Activated T-cell treated with anti-CD3 and anti-CD28 coated beads, Interleukin-2, amount 50 U/mL, for 72 hours (primary cell): Measurements from ENCODE around the gene MCEE. TPM values are rescaled to one million over a fixed set of nuclear protein-coding genes. Genes with fewer than 3 reads are reported as not detected.
"Not testable (repeated sequence)": the region's sequence is repeated elsewhere in the genome, so short reads cannot be mapped to it uniquely, and the experiment has no call there.

Experiments
- ATAC-seq, 2 donors: fragments of 150-1000 bp; cut with Tn5 transposase; replicated peaks in 1 of 2; 2 replicates each; pipeline ENCODE4 v1.10.0; 2021; ENCODE audit warnings: moderate library complexity in 2 of 2, mild to moderate bottlenecking in 1 of 2
- DNase-seq, 2 donors: peaks; one replicate each; pipeline ENCODE4 v3.0.0; 2021 to 2022; ENCODE audit warnings: mixed read lengths in 1 of 2
- H3K27ac Mint-ChIP-seq: one replicate; pipeline ENCODE4 v1.8.0; 2022; ENCODE audit warnings: mild to moderate bottlenecking, moderate library complexity, mixed read lengths
- H3K27me3 Mint-ChIP-seq: one replicate; pipeline ENCODE4 v1.8.0; 2022; ENCODE audit warnings: low read depth, mixed read lengths
- H3K36me3 Mint-ChIP-seq, 2 donors: one replicate each; pipeline ENCODE4 v1.8.0; 2022; ENCODE audit warnings: mixed read lengths in 2 of 2, mild to moderate bottlenecking in 1 of 2; ENCODE audit not compliant: insufficient read depth in 2 of 2
- H3K4me1 Mint-ChIP-seq: one replicate; pipeline ENCODE4 v1.8.0; 2022; ENCODE audit warnings: low read depth, mixed read lengths
- H3K4me3 Mint-ChIP-seq, 2 donors: one replicate each; pipeline ENCODE4 v1.8.0; 2022; ENCODE audit warnings: mild to moderate bottlenecking in 2 of 2, mixed read lengths in 2 of 2, moderate library complexity in 2 of 2
- H3K9me3 Mint-ChIP-seq, 2 donors: one replicate each; pipeline ENCODE4 v1.8.0; 2022; ENCODE audit warnings: mixed read lengths in 2 of 2
- total RNA-seq, 2 donors: library from RNA; stranded (reverse); gene quantifications; one replicate each; pipeline ENCODE4 v1.2.3, GENCODE V29; 2022

MCEE gene
- total RNA-seq, 2 donors from 2014 or later, result 20.8 to 31.8 TPM

- not testable (repeated sequence) for H3K36me3 Mint-ChIP-seq, ATAC-seq, H3K4me3 Mint-ChIP-seq, H3K27ac Mint-ChIP-seq, DNase-seq, H3K9me3 Mint-ChIP-seq
- H3K27me3 Mint-ChIP-seq, result peaks cover 14% of the 10 kb centered on the region
- H3K4me1 Mint-ChIP-seq, result peaks cover 16% of the 10 kb centered on the region
Measured at GRCh38 chr2:71085325-71086003, 44.6 kb downstream of the MCEE start.

- H3K27ac Mint-ChIP-seq, H3K36me3 Mint-ChIP-seq, DNase-seq, H3K9me3 Mint-ChIP-seq, ATAC-seq: not testable (repeated sequence)
- Mint-ChIP-seq H3K27me3 (peaks cover 14% of the 10 kb centered on the region), H3K4me3 (peak overlapping the region in 1 of 2 donors; percentile 14), H3K4me1 (peaks cover 16% of the 10 kb centered on the region)
Measured at GRCh38 chr2:71083752-71084312, 46.2 kb downstream of the MCEE start.

GRCh38 chr2:71083297-71083696 is 46.7 kb downstream of the MCEE start:
- H3K27me3 Mint-ChIP-seq, result peaks cover 12% of the 10 kb centered on the region
- not testable (repeated sequence) for H3K27ac Mint-ChIP-seq, H3K4me3 Mint-ChIP-seq, H3K9me3 Mint-ChIP-seq, DNase-seq, ATAC-seq, H3K36me3 Mint-ChIP-seq
- H3K4me1 Mint-ChIP-seq, result peaks cover 16% of the 10 kb centered on the region

- ATAC-seq, result peak; percentile 95 to 96
- DNase-seq, result peak; percentile 75 to 76
- peak overlapping the region; percentile 29 for H3K27ac Mint-ChIP-seq
- peaks cover 0 to 2% of the 10 kb centered on the region in 2 donors for H3K36me3 Mint-ChIP-seq
- H3K4me1 Mint-ChIP-seq, result peaks cover 16% of the 10 kb centered on the region
- H3K4me3 Mint-ChIP-seq, result peak overlapping the region; percentile 49 to 76
- H3K27me3 Mint-ChIP-seq, result peaks cover 8% of the 10 kb centered on the region
- H3K9me3 Mint-ChIP-seq, result no peaks in the 10 kb centered on the region
Measured at GRCh38 chr2:71082402-71083252, 47.4 kb downstream of the MCEE start.

- peaks cover 20% of the 10 kb centered on the region for H3K4me1 Mint-ChIP-seq
- no peaks in the 10 kb centered on the region for H3K27me3 Mint-ChIP-seq
- H3K9me3 Mint-ChIP-seq, result no peaks in the 10 kb centered on the region
- peaks cover 7% of the 10 kb centered on the region in 2 donors for H3K36me3 Mint-ChIP-seq
- DNase-seq, result no peak
- H3K27ac Mint-ChIP-seq, result peak overlapping the region; percentile 30
- H3K4me3 Mint-ChIP-seq, result no peak overlapping the region
- no peak for ATAC-seq
Measured at GRCh38 chr2:71078624-71079023, 51.4 kb downstream of the MCEE start.

- Mint-ChIP-seq H3K4me3 (no peak overlapping the region), H3K9me3 (no peaks in the 10 kb centered on the region), H3K27ac (no peak overlapping the region), H3K36me3 (peaks cover 9 to 10% of the 10 kb centered on the region in 2 donors), H3K4me1 (peaks cover 45% of the 10 kb centered on the region), H3K27me3 (no peaks in the 10 kb centered on the region)
- ATAC-seq (no peak), DNase-seq (no peak)
Measured at GRCh38 chr2:71074893-71075395, 55.1 kb downstream of the MCEE start.

GRCh38 chr2:71073475-71073874 is 56.6 kb downstream of the MCEE start:
- ATAC-seq, result no peak
- peaks cover 54% of the 10 kb centered on the region for H3K4me1 Mint-ChIP-seq
- no peaks in the 10 kb centered on the region for H3K9me3 Mint-ChIP-seq
- peak overlapping the region in 1 of 2 donors; percentile 31 for H3K4me3 Mint-ChIP-seq
- H3K27me3 Mint-ChIP-seq, result no peaks in the 10 kb centered on the region
- peaks cover 7 to 10% of the 10 kb centered on the region in 2 donors for H3K36me3 Mint-ChIP-seq
- no peak for DNase-seq
- H3K27ac Mint-ChIP-seq, result no peak overlapping the region

GRCh38 chr2:71072492-71072891 is 57.5 kb downstream of the MCEE start:
- peaks cover 7 to 10% of the 10 kb centered on the region in 2 donors for H3K36me3 Mint-ChIP-seq
- peak overlapping the region; percentile 25 for H3K27ac Mint-ChIP-seq
- H3K27me3 Mint-ChIP-seq, result no peaks in the 10 kb centered on the region
- H3K4me3 Mint-ChIP-seq, result peak overlapping the region; percentile 33 to 88
- ATAC-seq (no peak), DNase-seq (no peak)
- H3K4me1 Mint-ChIP-seq, result peaks cover 59% of the 10 kb centered on the region
- no peaks in the 10 kb centered on the region for H3K9me3 Mint-ChIP-seq

- Mint-ChIP-seq H3K27ac (peak overlapping the region; percentile 14), H3K36me3 (peaks cover 5 to 10% of the 10 kb centered on the region in 2 donors), H3K4me3 (peak overlapping the region; percentile 88 to 91), H3K4me1 (peaks cover 65% of the 10 kb centered on the region), H3K27me3 (no peaks in the 10 kb centered on the region), H3K9me3 (no peaks in the 10 kb centered on the region)
- ATAC-seq, result peak; percentile 16 to 25
- peak; percentile 62 to 64 for DNase-seq
Measured at GRCh38 chr2:71071681-71072398, 58.2 kb downstream of the MCEE start.

GRCh38 chr2:71070294-71071093 is 59.5 kb downstream of the MCEE start:
- Mint-ChIP-seq H3K4me3 (peak overlapping the region; percentile 89 to 91), H3K4me1 (peaks cover 68% of the 10 kb centered on the region), H3K27ac (no peak overlapping the region), H3K9me3 (no peaks in the 10 kb centered on the region), H3K27me3 (no peaks in the 10 kb centered on the region), H3K36me3 (peaks cover 5 to 10% of the 10 kb centered on the region in 2 donors)
- ATAC-seq (no peak), DNase-seq (no peak)

- DNase-seq, result no peak
- Mint-ChIP-seq H3K9me3 (no peaks in the 10 kb centered on the region), H3K27ac (peak overlapping the region; percentile 27), H3K4me3 (peak overlapping the region; percentile 89 to 91), H3K4me1 (peaks cover 68% of the 10 kb centered on the region), H3K27me3 (no peaks in the 10 kb centered on the region), H3K36me3 (peaks cover 5 to 10% of the 10 kb centered on the region in 2 donors)
- no peak for ATAC-seq
Measured at GRCh38 chr2:71069376-71069775, 60.7 kb downstream of the MCEE start.
